ENCODE results near the gene RAB30. TPM values are rescaled to one million over a fixed set of nuclear protein-coding genes. Genes with fewer than 3 reads are reported as not detected.
"Not testable (repeated sequence)": the region's sequence is repeated elsewhere in the genome, so short reads cannot be mapped to it uniquely, and the experiment has no call there.

Gene RAB30
- polyA plus RNA-seq, 2 donors, result 0.90 to 1.8 TPM

DNA sequence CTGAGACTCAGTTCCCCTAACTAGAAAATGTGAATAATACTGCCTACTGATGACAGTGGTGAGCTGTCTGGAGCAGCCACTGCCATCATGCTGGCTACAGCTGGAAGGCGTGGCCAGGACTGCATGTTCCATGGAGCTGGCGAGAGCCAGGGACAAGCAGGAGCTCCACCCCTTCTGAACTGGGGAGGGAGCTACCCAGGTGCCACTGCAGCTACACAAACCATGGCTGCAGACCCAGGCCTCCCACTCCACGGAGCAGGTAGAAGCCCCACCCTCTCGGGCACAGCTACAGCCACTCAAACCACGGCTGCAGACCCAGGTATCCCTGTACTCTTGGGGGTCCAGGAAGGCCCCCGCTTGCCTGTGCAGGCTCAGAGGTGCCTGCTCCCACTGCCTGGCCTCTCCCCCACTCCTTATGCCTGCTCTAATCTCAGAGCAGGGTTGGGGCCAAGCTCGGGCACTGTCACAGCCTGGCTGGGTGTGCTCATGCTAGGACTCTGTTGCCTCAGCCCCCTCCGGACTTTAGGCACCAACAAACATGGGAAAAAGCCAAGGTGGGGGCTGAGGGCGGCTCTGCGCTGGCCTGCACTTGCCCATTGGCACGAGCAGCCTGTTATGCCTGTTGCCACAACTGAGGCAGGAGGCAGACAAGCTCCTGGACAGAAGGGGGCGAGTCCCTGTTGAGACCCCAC, 51.7 kb downstream of the RAB30 start:
- Histone ChIP-seq H3K4me1 (ENCODE audit: control insufficient read depth in 2 of 2, insufficient read depth in 2 of 2, low read length in 1 of 2) (peaks cover 12 to 13% of the 10 kb centered on the region in 2 donors), H3K36me3 (ENCODE audit: control insufficient read depth in 2 of 2, insufficient read depth in 2 of 2, low read length in 1 of 2) (no peaks in the 10 kb centered on the region)
- WGBS, 2 donors, result 62 to 72% methylated on average over 12 of the region's 12 CpGs

DNA sequence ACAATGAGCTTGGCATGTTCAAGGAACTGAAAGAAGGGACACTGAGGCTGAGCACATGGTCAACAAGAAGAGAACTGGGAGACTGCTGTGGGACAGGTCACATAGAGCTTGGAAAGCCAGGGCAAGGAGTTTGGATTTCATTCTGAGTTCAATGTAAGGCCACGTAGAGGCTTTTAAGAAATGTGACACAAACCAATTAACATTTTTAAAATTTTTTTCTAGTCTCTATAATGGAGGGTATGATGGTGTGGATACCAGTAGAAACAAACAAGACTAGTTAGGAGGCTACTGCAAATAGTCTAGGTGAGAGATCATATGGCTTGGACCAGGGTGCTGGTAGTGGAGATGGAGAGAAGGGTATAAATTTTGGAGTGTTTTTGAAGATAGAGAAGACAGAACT, 56.7 kb downstream of the RAB30 start:
- Histone ChIP-seq H3K9me3 (ENCODE audit: control insufficient read depth in 2 of 2, insufficient read depth in 1 of 2, low read depth in 1 of 2, low read length in 1 of 2) (no peaks in the 10 kb centered on the region), H3K27me3 (ENCODE audit: control insufficient read depth in 1 of 2, insufficient read depth in 2 of 2, low read length in 2 of 2) (no peaks in the 10 kb centered on the region), H3K36me3 (ENCODE audit: control insufficient read depth in 2 of 2, insufficient read depth in 2 of 2, low read length in 1 of 2) (no peaks in the 10 kb centered on the region), H3K4me1 (ENCODE audit: control insufficient read depth in 2 of 2, insufficient read depth in 2 of 2, low read length in 1 of 2) (peaks cover 3 to 4% of the 10 kb centered on the region in 2 donors), H3K27ac (ENCODE audit: low read depth in 2 of 2, low read length in 1 of 2) (no peak overlapping the region), H3K4me3 (ENCODE audit: low read depth in 1 of 2, low read length in 2 of 2) (no peak overlapping the region)
- WGBS, 2 donors, result 87 to 100% methylated on average over 1 of the region's 1 CpG

More for the DNA sequence above, 51.7 kb downstream of the RAB30 start:
- Histone ChIP-seq H3K4me3 (ENCODE audit: low read depth in 1 of 2, low read length in 2 of 2) (no peak overlapping the region), H3K27ac (ENCODE audit: low read depth in 2 of 2, low read length in 1 of 2) (no peak overlapping the region), H3K9me3 (ENCODE audit: control insufficient read depth in 2 of 2, insufficient read depth in 1 of 2, low read depth in 1 of 2, low read length in 1 of 2) (no peaks in the 10 kb centered on the region), H3K27me3 (ENCODE audit: control insufficient read depth in 1 of 2, insufficient read depth in 2 of 2, low read length in 2 of 2) (no peaks in the 10 kb centered on the region)

DNA sequence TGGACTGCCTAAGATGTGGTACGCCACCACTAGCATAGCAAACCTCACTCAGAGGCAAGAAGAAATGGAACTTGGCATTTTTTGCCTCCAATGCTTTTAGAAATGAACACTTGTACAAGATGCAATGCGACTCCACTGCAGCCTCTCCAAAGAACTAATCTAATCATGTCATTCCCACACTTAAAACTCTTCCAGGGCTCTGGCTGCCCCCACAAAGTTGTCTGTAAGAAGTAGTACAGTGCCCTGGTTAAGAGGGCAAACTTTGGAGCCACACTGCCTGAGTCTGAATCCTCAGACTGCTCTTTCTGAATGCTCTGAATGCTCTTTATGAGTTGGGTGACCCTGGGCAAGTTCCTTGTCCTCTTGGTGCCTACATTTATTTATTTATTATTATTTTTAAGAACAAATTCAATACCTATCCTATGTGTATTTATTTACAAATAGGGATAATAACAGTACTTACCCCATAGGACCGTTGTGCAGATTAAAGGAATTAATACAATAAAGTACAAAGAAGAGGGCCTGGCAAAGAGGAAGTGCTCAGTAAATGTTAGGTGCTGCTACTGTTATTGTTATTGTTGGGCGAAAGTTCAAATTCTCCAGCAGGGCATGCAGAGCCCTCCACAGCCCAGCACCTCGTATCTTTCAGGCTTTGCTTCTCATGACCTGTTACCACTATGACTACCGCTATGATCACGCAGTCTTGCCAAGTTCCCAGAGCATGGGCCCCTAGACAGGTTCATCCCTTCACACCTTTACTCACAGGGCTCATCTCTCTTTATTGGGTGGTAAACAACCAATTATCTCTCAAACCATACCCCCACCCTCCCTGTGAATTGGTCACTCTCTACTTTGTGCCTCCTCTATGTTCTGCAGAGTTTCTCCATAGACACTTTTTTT, 59.3 kb downstream of the RAB30 start:
- Histone ChIP-seq H3K36me3 (ENCODE audit: control insufficient read depth in 2 of 2, insufficient read depth in 2 of 2, low read length in 1 of 2) (no peaks in the 10 kb centered on the region), H3K4me3 (ENCODE audit: low read depth in 1 of 2, low read length in 2 of 2) (no peak overlapping the region), H3K27ac (ENCODE audit: low read depth in 2 of 2, low read length in 1 of 2) (no peak overlapping the region), H3K9me3 (ENCODE audit: control insufficient read depth in 2 of 2, insufficient read depth in 1 of 2, low read depth in 1 of 2, low read length in 1 of 2) (no peaks in the 10 kb centered on the region), H3K4me1 (ENCODE audit: control insufficient read depth in 2 of 2, insufficient read depth in 2 of 2, low read length in 1 of 2) (peaks cover 0 to 10% of the 10 kb centered on the region in 2 donors), H3K27me3 (ENCODE audit: control insufficient read depth in 1 of 2, insufficient read depth in 2 of 2, low read length in 2 of 2) (no peaks in the 10 kb centered on the region)
- WGBS, 2 donors, result 83 to 90% methylated on average over 7 of the region's 7 CpGs

DNA sequence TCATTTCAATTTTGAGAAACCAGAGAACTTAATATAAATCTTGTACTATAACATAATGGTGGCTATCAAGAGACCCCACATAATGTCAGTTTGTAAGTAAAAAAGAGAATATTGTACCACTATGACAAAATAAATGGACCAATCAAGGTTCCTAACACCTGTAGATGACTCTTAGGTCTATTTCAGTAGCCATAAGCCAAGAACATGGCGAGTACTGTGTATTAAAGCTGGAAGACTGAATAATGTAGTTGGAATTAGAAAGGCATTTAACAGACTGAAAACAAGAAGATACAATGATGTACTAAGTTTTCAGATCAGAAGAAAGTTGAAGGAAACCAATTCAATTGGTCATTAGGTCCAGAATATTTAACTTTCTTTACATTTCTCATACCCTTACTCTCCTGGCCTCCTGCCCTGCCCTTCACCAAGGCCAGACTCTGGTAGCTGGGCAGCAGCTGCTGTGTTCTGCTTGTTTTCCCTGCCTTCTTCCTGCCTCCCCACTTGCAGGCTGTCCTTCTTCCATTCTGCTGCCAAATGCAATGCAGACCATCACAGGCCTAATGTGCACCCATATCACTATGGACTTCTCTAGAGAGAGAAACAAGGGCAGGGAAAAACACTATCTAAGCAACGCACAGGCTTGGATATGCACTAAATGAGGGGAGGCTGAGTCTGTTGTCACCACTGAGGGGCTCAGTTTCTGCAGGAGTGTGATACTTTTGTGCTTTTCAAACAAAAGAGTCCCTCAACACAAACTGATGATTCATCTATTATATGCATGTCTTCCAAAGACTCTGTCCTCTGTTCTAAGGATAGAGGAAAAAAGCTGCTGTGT, 60.1 kb downstream of the RAB30 start:
- Histone ChIP-seq H3K27ac (ENCODE audit: low read depth in 2 of 2, low read length in 1 of 2) (no peak overlapping the region), H3K27me3 (ENCODE audit: control insufficient read depth in 1 of 2, insufficient read depth in 2 of 2, low read length in 2 of 2) (no peaks in the 10 kb centered on the region), H3K36me3 (ENCODE audit: control insufficient read depth in 2 of 2, insufficient read depth in 2 of 2, low read length in 1 of 2) (no peaks in the 10 kb centered on the region), H3K9me3 (ENCODE audit: control insufficient read depth in 2 of 2, insufficient read depth in 1 of 2, low read depth in 1 of 2, low read length in 1 of 2) (no peaks in the 10 kb centered on the region), H3K4me1 (ENCODE audit: control insufficient read depth in 2 of 2, insufficient read depth in 2 of 2, low read length in 1 of 2) (peaks cover 0 to 7% of the 10 kb centered on the region in 2 donors), H3K4me3 (ENCODE audit: low read depth in 1 of 2, low read length in 2 of 2) (no peak overlapping the region)
- 70 to 87% methylated on average over 2 of the region's 2 CpGs for WGBS, 2 donors

DNA sequence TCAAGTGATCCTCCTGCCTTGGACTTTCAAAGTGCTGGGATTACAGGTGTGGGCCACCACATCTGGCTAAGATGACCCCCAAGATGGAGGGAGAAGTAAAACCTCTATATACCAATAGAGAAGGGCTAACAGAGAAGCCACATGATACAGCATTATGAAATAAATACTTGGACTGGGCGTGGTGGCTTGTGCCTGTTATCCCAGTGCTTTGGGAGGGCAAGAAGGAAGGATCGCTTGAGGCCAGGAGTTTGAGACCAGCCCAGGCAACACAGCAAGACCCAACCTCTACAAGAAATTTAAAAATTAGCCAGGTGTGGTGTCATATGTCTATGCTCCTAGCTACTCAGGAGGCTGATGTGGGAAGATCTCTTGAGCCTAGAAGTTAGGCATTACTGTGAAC, 61.7 kb downstream of the RAB30 start:
- Histone ChIP-seq H3K27ac (ENCODE audit: low read depth in 2 of 2, low read length in 1 of 2) (no peak overlapping the region), H3K27me3 (ENCODE audit: control insufficient read depth in 1 of 2, insufficient read depth in 2 of 2, low read length in 2 of 2) (no peaks in the 10 kb centered on the region), H3K9me3 (ENCODE audit: control insufficient read depth in 2 of 2, insufficient read depth in 1 of 2, low read depth in 1 of 2, low read length in 1 of 2) (no peaks in the 10 kb centered on the region), H3K36me3 (ENCODE audit: control insufficient read depth in 2 of 2, insufficient read depth in 2 of 2, low read length in 1 of 2) (no peaks in the 10 kb centered on the region), H3K4me1 (ENCODE audit: control insufficient read depth in 2 of 2, insufficient read depth in 2 of 2, low read length in 1 of 2) (peaks cover 0 to 7% of the 10 kb centered on the region in 2 donors), H3K4me3 (ENCODE audit: low read depth in 1 of 2, low read length in 2 of 2) (no peak overlapping the region)
- 89 to 95% methylated on average over 2 of the region's 2 CpGs for WGBS, 2 donors

DNA sequence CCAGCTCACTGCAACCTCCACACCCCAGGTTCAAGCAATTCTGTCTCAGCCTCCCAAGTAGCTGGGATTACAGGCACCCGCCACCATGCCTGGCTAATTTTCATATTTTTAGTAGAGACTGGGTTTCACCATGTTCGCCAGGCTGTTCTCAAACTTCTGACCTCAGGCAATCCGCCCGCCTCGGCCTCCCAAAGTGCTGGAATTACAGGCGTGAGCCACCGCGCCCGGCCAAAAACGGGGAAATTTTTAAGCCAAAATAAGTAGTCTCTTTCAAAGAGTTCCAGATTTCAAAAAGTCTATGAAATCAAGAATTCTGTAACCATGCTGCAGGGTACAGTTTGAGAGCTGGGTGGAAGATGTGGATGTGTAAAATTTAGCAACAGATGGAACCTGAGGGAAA, 62.6 kb downstream of the RAB30 start:
- not testable (repeated sequence) for H3K9me3 ChIP-seq (ENCODE audit: control insufficient read depth in 2 of 2, insufficient read depth in 1 of 2, low read depth in 1 of 2, low read length in 1 of 2); H3K36me3 ChIP-seq (ENCODE audit: control insufficient read depth in 2 of 2, insufficient read depth in 2 of 2, low read length in 1 of 2); H3K4me1 ChIP-seq (ENCODE audit: control insufficient read depth in 2 of 2, insufficient read depth in 2 of 2, low read length in 1 of 2); H3K27me3 ChIP-seq (ENCODE audit: control insufficient read depth in 1 of 2, insufficient read depth in 2 of 2, low read length in 2 of 2); H3K27ac ChIP-seq (ENCODE audit: low read depth in 2 of 2, low read length in 1 of 2); H3K4me3 ChIP-seq (ENCODE audit: low read depth in 1 of 2, low read length in 2 of 2)
- WGBS, 2 donors, result 97 to 98% methylated on average over 10 of the region's 10 CpGs

DNA sequence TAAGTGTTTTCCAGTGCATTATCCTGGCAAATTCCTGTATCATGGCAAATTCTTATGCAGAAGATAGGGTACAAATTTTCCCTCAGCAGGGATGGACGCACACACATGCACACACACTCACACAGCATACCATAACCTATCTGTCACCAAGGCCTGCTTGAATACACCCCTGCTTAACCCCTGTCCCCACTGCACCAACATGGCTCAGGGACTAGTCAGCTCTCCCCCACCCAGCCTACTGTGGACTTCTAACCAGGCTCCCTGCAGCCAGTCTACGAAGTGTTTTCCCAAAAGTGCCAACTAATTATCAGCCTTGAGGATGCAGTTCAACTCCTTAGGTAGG, 63.1 kb downstream of the RAB30 start:
- no peaks in the 10 kb centered on the region for H3K36me3 ChIP-seq (ENCODE audit: control insufficient read depth in 2 of 2, insufficient read depth in 2 of 2, low read length in 1 of 2)
- WGBS, 2 donors, result 88 to 93% methylated on average over 2 of the region's 2 CpGs
- no peaks in the 10 kb centered on the region for H3K27me3 ChIP-seq (ENCODE audit: control insufficient read depth in 1 of 2, insufficient read depth in 2 of 2, low read length in 2 of 2)
- no peak overlapping the region for H3K4me3 ChIP-seq (ENCODE audit: low read depth in 1 of 2, low read length in 2 of 2)
- H3K4me1 ChIP-seq (ENCODE audit: control insufficient read depth in 2 of 2, insufficient read depth in 2 of 2, low read length in 1 of 2), result peaks cover 0 to 7% of the 10 kb centered on the region in 2 donors
- H3K27ac ChIP-seq (ENCODE audit: low read depth in 2 of 2, low read length in 1 of 2), result no peak overlapping the region
- H3K9me3 ChIP-seq (ENCODE audit: control insufficient read depth in 2 of 2, insufficient read depth in 1 of 2, low read depth in 1 of 2, low read length in 1 of 2), result no peaks in the 10 kb centered on the region

DNA sequence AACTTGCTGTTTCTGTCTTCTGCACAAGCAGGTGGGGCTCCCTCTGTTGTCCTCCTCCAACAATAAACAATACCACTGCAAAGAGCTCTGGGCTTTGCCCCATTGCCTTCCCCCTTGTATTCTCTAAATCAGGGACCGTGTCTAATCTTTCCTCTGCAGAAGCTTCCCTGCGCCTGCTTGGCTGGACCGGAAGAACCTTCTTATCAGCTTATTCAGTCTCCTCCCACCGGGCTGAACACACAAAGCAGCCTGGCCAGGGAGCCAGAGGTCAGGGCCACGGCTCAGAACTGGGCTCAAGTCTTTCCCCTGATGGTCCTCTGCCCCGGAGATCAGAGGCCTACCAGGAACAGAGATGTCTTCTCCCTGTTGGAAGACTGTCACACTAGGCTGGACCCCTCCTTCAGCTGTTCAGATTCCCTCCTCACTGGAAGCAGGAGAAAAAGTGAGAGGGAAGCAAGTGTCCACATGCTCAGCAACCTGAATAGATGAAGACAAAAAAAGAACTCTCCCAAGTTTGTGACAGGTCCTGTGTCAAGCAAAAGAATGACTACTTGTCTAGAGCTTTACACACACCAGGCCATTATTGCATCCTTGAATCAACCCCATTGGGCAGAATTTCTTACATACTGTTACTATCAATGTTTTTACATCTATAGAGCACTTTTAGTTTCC, 63.7 kb downstream of the RAB30 start:
- Histone ChIP-seq H3K9me3 (ENCODE audit: control insufficient read depth in 2 of 2, insufficient read depth in 1 of 2, low read depth in 1 of 2, low read length in 1 of 2) (no peaks in the 10 kb centered on the region), H3K4me3 (ENCODE audit: low read depth in 1 of 2, low read length in 2 of 2) (no peak overlapping the region), H3K27me3 (ENCODE audit: control insufficient read depth in 1 of 2, insufficient read depth in 2 of 2, low read length in 2 of 2) (no peaks in the 10 kb centered on the region), H3K27ac (ENCODE audit: low read depth in 2 of 2, low read length in 1 of 2) (no peak overlapping the region), H3K4me1 (ENCODE audit: control insufficient read depth in 2 of 2, insufficient read depth in 2 of 2, low read length in 1 of 2) (peaks cover 0 to 7% of the 10 kb centered on the region in 2 donors), H3K36me3 (ENCODE audit: control insufficient read depth in 2 of 2, insufficient read depth in 2 of 2, low read length in 1 of 2) (no peaks in the 10 kb centered on the region)
- WGBS, 2 donors, result 21 to 29% methylated on average over 6 of the region's 6 CpGs

DNA sequence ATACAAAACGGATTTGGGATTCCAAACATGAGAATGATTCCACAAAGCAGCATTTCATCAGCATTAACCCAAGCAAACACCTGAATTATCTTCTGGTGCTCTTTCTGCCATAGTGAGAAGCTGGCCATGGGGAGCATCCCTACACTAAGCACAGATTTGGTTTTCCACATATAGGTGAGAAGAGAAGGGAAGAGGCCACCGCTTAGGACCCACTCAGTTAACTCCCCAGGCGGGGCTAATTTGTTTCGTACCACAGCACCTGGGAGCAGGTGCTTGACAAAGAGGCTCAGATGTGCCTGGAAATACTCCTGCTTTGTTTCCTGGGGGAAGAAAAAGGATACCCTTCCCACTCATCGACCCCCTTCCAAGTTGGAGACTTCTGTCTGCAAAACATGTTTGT, 64.2 kb downstream of the RAB30 start:
- H3K4me3 ChIP-seq (ENCODE audit: low read depth in 1 of 2, low read length in 2 of 2), result no peak overlapping the region

More for the DNA sequence above, 64.2 kb downstream of the RAB30 start:
- Histone ChIP-seq H3K36me3 (ENCODE audit: control insufficient read depth in 2 of 2, insufficient read depth in 2 of 2, low read length in 1 of 2) (no peaks in the 10 kb centered on the region), H3K27me3 (ENCODE audit: control insufficient read depth in 1 of 2, insufficient read depth in 2 of 2, low read length in 2 of 2) (no peaks in the 10 kb centered on the region), H3K9me3 (ENCODE audit: control insufficient read depth in 2 of 2, insufficient read depth in 1 of 2, low read depth in 1 of 2, low read length in 1 of 2) (no peaks in the 10 kb centered on the region), H3K27ac (ENCODE audit: low read depth in 2 of 2, low read length in 1 of 2) (no peak overlapping the region), H3K4me1 (ENCODE audit: control insufficient read depth in 2 of 2, insufficient read depth in 2 of 2, low read length in 1 of 2) (peaks cover 0 to 7% of the 10 kb centered on the region in 2 donors)
- 77 to 78% methylated on average over 5 of the region's 5 CpGs for WGBS, 2 donors

Measured in esophagus (tissue), 2 donors.